KBM-7 (cell line): ENCODE results near the gene MOB3A.
A peak's percentile ranks its signal among the peaks of the same experiment; 100 is the strongest.

Source experiments
- DNase-seq: peaks from one replicate; pipeline ENCODE4 v3.0.0-alpha.2; 2015
- in situ Hi-C: fragments of 300-500 bp; cut with MboI; formaldehyde crosslinking; loops from 2 replicates; pipeline ENCODE4 v1.14.3; 2020; ENCODE audit warnings: low sequenced_read_pairs, low pct_unique_long_range_greater_than_20kb, mixed read lengths

The MOB3A gene

DNA sequence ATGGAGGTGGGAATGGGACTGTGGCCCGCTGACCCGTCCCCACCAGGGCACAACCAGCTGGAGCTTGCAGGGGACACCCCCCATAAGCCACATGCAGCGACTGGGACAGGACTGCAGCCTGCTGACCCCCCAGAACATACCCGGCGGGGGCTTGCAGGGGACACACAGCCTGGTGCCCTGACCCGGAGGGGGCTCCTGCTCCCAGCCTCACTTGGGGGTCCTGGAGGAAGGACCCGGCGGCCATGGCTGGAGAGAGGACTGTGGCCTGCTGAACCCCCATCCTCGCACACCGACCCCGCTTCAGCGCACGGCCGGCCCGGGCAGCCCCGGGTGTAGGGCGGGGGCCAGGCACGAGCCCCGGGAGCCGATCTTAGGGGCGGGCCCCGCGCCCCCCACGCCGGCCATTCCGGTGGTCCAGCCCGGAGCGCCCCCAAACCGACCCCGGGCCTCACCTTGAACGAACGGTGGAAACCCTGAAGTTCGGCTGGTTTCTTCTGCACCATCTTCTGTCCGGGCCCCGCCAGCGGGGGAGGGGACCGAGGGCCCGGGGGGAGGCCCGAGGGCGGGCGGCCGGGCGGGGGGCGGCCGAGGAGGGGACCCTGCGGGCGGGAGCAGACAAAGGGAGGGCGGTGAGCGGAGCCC is 45.7 kb downstream of the MOB3A start:
- in situ Hi-C loops, result no loop called here

DNA sequence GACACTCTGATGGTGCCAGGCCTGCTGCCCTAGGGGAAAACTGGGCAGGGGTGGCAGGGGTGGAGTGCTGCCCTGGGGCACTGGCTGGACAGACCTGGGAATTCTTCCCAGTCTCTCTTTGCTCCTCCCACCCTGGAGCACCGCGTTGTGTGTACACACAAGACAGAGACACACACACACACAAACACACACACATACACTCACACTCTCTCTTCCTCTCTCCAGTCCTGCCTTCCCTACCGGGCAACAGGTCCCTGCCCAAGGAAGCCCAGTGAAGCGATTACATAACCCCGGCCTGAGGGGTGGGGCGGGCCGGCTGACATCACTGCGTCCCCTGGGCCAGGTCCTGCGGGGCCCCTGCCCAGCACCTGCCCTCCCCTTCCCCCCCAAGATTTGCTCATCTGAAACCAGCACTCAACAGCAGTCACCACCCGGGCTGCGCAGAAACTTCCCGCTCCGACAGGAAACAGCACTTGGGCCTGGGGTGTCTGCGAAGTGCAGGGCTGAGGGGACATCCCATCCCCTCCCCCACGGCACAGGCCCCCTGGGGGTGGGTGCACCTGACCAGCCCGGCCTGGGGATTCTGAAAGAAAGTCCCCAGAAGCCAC is 46.3 kb downstream of the MOB3A start:
- in situ Hi-C loops, result no loop called here
- peak; percentile 79 for DNase-seq

More for the DNA sequence above, 45.7 kb downstream of the MOB3A start:
- no peak for DNase-seq

DNA sequence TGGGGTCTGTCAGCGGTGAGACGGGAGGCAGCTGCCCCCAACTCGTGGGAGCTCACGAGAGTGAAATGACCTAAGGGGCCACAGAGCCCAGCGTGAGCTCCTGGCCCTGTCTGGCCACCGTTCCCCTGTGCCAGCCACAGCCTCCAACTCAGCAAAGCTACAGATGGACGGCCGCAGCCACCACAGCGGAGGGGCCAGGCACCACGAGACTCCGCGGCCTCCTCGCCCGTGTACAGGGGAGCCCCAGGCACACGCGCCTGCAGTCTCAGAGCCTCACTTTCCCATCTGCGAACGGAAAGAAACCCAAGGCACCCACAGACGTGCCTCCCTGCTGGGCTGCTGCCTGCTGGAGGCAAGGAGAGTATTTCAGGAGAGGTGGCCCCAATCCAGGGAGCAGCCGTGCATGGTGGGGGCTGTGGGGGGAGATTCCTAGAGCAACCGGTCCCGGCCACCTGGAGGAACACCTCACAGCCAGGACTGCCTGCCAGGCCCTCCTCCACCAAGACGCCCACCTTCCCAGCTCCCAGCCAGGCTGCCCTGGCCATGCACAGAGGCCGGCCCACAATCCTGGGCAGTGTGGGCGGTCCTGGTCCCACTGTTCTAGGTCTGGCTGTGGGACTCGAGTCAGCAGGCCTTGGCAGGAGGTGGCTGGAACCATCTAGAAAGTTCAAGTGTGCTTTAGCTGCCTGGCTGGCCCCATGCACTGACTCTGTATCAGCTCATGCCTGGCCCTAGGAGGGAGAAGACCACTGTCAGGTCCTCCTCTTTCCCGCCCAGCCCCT is 47.0 kb downstream of the MOB3A start:
- in situ Hi-C loops, result no loop called here
- no peak for DNase-seq

DNA sequence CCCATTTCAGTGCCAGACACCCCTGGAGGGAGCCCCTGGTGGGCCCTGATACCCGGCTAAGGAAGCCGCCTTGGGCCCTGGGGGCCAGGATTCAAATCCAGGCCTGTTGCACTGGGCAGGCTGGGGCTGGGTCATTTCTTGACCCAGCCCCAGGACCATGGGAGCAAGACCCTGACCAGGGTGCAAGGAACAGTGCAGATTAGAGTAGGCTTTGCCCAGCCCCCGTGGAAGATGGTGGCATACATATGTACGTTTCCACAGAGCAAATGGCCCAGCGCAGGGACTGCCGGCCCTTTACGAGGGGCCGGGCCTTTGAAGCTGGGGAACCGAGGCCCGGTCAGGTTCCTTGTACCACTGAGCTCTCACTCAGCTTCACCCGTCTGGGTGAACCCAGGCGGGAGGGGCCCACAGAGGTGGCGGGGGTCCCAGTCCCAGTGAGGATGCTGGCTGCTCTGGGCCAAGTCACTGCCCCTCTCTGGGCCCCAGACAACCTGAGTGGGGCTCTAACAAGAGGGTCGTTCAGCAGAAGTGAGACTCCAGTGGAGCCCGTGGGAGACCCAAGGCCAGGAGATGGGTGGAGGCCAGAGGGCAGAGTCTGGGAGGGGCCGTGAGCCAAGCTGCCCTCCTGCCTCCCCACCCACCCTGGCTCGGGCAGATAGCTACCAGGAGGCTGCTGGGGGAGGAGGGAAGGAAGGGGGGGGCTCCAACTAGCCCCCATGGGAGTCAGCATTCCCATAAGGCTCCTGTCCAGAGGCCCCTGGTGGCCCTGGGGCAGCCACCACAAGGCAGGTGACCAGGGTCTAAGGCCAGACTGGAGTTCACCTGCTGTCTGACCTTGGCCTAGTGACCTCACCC is 47.8 kb downstream of the MOB3A start:
- in situ Hi-C loops, result no loop called here
- no peak for DNase-seq

DNA sequence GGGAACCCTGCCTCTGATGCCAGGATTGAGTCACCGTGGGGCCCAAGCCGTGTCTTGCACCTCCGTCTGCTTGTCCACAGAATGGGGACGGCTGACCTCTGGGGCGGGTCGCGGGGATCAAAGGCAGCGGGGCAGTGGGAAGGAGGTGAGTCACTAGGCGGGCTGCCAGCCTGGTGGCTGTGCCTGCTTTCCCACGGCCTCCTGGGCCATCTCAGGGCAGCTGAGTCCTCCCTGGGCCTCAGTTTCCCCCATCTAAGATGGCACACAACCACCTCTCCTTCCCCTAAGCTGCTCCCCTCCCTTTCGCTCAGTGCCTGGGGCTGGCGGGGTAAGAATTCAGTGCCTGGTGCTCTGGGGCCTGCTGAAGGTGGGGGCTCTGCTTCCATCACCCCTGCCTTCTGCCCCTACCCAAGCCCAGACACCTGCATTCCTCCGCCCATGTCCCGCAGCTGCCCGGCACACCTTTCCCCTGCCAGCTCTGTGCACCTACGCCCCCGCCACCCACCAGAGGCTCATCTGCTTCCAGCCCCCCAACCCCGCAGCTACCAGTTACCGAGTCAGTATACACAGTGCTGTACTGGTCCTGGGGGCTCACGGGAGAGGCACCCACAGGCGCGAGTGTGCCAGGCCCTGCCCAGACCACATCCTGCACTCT is 48.5 kb downstream of the MOB3A start:
- in situ Hi-C loops, result no loop called here
- no peak for DNase-seq

DNA sequence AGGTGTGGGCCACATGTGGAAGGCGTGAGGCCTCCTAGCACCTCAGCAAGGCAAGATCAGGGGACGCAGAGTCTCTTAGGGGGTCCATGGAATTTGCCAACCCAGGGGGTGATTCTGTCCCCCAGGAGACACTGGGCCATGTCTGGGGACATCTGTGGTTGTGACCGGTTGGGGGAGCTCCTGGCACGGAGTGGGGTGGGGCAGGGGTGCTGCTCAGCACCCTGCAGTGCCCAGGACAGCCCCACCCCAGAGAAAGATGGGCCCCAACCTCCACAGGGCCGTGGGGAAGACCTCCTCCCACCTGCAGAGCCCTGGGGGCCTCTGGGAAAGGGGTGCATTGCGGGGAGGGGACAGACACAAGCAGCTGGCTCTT is 49.1 kb downstream of the MOB3A start:
- DNase-seq, result no peak
- in situ Hi-C loops, result no loop called here

DNA sequence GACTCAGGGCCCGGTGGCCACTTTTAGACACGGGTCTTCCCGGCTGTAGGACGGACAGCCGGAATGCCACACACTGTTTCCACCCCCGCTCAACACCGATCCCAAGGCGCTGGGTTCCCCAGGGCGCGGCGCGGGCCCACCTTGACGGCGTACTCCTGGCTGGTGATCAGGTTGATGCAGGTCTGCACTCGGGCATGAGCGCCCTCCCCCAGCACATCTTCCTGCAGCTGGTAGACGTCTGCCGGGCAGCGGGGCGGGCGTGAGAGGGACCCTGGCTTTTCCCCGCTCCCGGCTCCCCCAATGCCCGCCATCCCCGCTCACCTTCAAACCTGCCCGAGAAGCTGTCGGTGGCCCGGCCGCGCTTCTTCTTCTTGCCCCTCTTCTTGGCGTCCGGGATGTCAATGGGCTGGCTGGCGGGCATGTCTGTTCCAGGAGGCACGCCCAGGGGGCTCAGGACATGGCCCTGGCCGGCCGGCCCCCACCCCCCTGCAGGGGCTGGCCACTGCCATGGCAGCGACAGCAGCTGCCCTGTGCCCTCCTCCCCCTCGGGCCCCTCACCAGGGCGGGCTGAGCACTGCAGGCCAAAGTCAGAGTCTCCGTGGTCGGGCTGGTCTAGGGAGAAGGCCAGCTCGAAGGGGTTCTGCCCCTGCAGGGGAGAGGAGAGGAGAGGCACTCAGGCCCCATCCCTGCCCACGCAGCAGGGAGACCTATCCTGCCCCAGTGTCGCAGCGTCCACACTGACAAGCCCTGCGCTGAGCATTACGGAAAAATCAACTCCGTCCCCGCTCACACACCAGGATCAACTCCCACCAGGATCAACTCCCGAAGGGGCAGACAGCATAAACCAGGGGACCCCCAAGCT is 49.8 kb downstream of the MOB3A start:
- no peak for DNase-seq
- in situ Hi-C loops, result no loop called here

DNA sequence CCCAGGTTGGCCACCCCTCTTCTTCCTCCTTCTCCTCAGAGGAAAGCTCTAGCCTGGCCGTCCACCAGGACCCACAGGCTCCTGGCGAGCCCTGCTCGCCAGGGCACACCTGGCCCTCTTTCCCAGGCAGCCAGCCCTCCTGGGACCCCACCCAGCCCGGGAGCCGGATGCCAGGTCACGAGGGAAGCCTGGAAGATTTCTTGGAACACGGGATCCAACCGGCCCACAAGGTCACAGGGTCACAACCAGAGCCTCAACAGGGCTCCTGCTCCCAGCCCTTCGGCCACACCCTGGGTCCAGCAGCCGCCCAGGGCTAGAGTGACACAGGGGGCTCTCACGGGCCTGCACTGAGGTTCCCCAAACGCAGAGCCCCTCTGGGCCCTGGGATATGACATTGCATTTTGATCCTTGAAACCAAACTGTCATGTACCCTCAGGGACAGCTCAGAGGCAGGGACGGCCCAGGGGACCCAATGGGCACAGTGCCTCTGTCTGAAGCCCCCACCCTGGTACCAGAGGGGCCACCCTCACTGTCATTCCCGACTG is 50.6 kb downstream of the MOB3A start:
- DNase-seq, result no peak
- in situ Hi-C loops, result no loop called here

DNA sequence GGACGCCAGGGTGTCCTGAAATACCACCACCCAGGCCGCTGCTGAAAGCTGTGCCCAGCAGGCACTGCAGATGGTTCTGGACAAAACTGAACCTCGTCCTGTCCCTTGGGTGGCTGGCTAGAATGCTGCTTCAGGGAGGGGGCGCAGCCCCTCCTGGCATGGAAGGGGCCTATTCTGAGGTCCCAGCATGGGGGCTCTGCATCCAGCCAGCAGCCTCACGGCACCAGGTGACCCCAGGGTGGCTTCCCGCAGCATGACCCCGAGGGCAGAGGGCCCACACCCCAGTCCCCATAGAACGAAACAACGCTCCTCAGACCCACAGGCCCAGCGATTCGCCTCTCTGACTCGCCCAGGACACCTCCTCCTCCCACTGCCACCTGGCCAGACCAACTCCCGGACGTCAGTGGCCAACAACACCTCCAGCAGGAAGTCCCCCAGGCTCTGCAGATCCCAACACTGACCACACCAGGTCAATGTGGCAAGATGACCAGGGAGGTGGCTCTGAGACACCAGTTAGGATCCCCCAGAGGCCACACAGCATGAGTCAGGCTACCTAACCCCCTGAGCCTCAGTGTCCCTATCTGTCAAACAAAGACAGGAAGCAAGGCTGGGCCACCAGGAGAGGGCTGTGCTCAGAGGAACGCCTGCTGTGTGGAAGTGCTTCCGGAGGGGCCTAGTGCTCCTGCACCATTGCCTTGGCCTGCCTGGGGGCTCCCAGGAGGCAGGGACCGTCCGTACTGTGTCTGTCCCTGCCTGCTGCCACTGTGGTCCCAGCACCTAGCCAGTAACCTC is 51.2 kb downstream of the MOB3A start:
- in situ Hi-C loops, result no loop called here
- DNase-seq, result no peak

DNA sequence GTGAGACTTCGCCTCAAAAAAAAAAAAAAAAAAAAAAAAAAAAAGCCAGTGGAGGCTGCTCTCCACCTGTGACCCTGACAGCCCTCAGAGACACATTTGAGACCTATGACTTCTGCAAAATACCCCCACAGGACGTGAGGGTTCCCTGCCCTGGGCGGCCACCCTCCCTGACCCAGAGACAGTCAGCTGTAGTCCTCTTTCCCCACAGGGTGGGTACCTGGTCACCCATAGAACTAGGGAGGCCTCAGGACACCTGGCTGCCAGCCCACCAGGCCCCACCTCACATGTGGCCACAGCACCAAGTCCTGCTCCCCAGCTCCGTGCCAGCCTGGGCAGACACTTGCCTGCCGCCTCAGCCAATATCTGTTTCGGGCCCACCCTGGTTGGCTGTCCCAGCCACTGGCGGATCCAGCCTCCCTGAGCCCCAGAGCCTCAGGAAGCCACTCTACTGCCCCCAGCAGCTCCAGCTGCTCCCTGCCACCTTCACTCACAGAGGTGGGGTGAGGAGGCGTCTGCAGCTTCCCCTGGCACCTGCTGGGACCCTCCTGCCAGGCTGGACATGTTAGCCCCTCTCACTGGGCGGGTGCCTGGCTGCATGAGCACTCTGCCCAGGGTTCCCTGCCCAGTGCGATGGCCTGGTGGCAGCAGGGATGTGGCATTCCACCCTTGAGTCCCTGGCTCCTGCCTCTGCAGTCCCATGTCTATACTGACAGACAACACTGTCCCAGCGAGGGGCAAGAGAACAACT is 52.0 kb downstream of the MOB3A start:
- no peak for DNase-seq
- in situ Hi-C loops, result no loop called here

DNA sequence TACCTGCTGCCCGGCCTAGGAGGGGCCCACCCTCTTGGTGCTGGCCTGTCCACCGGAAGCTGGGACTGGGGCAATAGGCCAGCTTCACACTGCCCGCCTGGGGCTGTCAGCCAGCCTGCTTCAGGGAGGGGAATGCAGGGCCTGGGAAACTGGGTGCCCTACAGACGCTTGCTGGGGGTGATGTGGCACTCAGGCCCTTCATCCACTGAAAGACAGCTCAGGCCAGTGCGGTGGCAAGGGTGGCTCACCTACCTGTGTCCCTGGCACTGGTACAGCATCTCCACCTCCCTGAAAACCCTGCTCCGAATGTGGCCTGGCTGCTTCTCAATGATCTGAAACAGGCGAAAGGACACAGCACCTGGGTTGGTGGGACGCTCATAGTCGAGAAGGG is 52.9 kb downstream of the MOB3A start:
- in situ Hi-C loops, result no loop called here
- DNase-seq, result no peak

DNA sequence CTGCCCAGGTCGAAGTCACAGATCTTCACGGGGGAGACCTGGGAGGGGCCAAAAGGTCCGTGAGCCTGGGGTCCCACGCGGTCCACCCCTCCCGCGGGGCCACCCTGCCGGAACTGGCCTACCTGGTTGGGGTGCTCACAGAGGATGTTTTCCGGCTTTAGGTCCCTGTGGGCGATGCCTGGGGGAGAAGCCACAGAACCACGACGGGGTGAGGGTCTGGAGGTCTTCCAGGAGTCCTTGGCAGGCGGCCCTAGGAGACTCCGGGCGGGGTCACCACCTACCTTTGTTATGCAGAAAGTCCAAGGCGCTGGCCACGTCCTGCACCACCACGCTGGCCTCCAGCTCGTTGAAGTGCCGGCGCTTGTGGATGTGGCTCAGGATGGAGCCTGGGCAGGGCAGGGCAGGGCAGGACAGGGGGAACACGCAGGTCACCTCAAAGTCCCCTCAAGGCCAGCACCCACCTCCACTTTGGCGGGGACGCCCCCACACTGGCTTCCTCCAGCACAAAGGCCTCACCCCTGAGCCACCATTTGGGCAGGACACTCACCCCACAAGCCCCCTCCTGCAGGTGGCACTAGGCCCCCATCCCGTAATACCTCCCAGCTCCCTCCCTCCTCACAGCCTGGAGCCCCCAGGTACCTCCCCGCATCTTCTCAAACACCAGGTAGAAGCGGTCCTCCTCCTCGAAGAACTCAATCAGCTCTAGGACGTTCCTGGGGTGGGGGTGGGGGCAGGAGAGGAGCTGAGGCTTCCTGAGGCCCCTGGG is 53.5 kb downstream of the MOB3A start:
- no peak for DNase-seq
- in situ Hi-C loops, result no loop called here

DNA sequence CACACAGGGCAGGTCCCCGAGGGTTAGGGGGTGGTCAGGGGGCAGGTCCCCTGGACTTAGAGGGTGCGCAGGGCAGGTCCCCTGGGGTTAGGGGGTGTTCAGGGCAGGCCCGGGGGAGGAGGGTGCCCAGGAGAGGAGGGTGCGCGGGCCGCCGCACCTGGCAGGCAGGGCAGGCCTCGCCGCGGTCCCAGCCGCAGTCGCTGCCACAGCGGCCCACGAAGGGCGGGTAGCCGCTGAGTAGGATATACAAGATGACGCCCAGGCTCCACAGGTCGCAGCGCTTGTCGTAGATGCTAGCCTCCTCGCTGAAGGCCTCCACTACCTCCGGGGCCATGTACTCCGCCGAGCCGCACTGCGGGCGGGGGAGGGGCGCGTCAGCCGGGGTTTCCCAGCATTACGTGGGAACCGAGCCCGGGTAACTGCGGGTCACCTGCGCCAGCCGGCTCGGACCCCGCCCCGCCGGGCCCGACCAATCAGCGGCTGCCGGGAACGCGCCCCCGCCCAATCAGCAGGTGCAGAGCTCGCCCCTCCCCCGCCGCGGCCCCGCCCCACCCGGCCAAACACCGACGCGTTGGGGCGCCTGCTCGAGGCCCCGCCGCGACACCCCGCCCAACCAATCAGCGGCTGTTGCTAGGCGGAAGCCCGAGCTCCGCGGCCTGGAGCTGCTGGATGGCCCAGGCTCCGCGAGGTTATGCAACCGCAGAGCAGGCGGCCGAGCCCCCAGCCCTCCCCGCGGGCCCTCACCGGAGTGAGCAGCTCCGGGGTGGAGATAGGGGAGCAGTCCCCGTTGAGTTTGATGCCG is 54.2 kb downstream of the MOB3A start:
- peak; percentile 85 for DNase-seq
- in situ Hi-C loops, result no loop called here

DNA sequence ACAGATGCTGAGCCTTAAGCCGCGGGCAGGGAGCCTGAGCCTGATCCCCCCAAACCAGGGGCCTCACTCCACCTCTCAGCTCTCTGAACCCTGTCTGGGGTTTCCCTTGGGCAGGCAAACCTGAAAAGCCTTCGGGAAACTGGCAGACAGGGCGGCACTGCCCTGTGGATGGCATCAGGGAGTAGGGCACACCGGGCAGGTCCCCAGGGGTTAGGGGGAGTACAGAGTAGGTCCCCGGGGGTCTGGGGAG is 54.8 kb downstream of the MOB3A start:
- in situ Hi-C loops, result no loop called here
- DNase-seq, result no peak

DNA sequence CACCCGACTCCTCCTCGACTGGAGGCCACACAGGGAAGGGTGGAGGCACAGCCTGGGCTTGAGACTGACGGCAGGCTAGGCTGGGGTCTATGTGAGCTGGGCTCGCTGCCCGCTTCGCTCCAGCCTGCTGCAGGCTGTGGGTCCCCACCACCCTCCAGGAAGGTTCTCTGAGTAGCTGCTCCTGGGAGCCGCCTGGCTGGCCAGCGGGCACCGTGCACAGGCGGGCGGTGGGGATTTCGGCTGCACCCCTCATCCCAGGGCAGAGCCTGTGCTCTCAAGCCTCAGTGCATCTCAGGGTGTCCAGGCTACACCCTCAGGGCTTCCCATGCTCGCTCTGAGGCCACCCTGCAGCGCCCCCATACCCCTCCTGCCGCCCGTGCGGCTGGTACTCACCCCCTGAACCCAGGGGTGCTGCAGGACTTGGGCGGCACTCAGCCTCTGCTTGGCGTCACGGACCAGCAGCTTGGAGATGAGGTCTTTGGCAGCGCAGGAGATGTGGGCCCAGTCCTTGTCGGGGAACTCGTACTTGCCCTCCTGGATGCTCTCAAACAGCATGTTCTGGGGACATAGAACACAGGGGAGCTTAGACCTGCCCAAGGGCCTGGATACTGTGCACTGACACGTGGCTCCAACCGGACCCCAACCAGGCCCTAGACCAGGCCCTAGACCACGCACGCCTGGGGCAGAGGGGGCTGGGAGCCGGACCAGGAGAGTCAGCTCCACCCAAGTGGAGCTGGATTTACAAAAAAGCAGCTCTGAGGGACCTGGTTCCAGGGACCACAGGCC is 55.3 kb downstream of the MOB3A start:
- in situ Hi-C loops, result no loop called here
- DNase-seq, result no peak
